K562 (cell line): ENCODE results near the gene CCDC194. TPM values are rescaled to one million over a fixed set of nuclear protein-coding genes. Genes with fewer than 3 reads are reported as not detected.

Experiments used
- BACH1 ChIP-seq: fragments of 200-800 bp; sonication (Bioruptor generic); IDR thresholded peaks from 2 replicates; pipeline ENCODE4 v1.6.1; 2016; ENCODE audit warnings: missing genetic modification characterization, missing compliant biosample characterization
- FOS ChIP-seq: IDR thresholded peaks from 3 replicates; pipeline ENCODE4 v1.6.1; 2011; ENCODE audit not compliant: insufficient read length; ENCODE audit errors: extremely low read depth
- HEY1 ChIP-seq: fragments of 250-450 bp; sonication (Bioruptor Pico); IDR thresholded peaks from 2 replicates; pipeline ENCODE4 v1.5.0; 2020; ENCODE audit warnings: mild to moderate bottlenecking, moderate library complexity, borderline replicate concordance
- LARP7 ChIP-seq: fragments of 450-650 bp; IDR thresholded peaks from 2 replicates; pipeline ENCODE4 v1.6.1; 2016
- MED1 ChIP-seq: sonication (generic); formaldehyde crosslinking; IDR thresholded peaks from 2 replicates; pipeline ENCODE4 v1.8.1; 2023; ENCODE audit warnings: missing genetic modification reagents, borderline replicate concordance
- MEF2A ChIP-seq: IDR thresholded peaks from 2 replicates; pipeline ENCODE4 v1.6.1; 2011; ENCODE audit warnings: low read depth, mild to moderate bottlenecking, low read length, moderate library complexity; ENCODE audit not compliant: control insufficient read depth
- MYNN ChIP-seq, 2 experiments: sonication (generic); formaldehyde crosslinking in 1 of 2; IDR thresholded peaks; 2 replicates each; pipeline versions ENCODE4 v1.5.0 to v1.6.1; 2016 to 2020; ENCODE audit warnings: antibody characterized with exemption in 1 of 2, missing genetic modification reagents in 1 of 2
- NCOA4 ChIP-seq: fragments of 450-650 bp; IDR thresholded peaks from 2 replicates; pipeline ENCODE4 v1.6.1; 2018; ENCODE audit warnings: mild to moderate bottlenecking; ENCODE audit not compliant: partially characterized antibody
- NFE2 ChIP-seq: IDR thresholded peaks from 2 replicates; pipeline ENCODE4 v1.6.1; 2014; ENCODE audit warnings: antibody characterized with exemption, low read depth
- NFRKB ChIP-seq: fragments of 450-650 bp; IDR thresholded peaks from 2 replicates; pipeline ENCODE4 v1.6.1; 2016; ENCODE audit warnings: low read depth
- NFYB ChIP-seq: IDR thresholded peaks from 2 replicates; pipeline ENCODE4 v1.6.1; 2011; ENCODE audit warnings: mild to moderate bottlenecking, moderate library complexity; ENCODE audit not compliant: insufficient read length; ENCODE audit errors: extremely low read depth
- ZNF217 ChIP-seq: sonication (generic); formaldehyde crosslinking; IDR thresholded peaks from 2 replicates; pipeline ENCODE4 v1.8.0; 2022; ENCODE audit warnings: mild to moderate bottlenecking, missing genetic modification reagents
- ZNF707 ChIP-seq: fragments of 250-450 bp; sonication (Bioruptor Pico); conservative IDR thresholded peaks from 2 replicates; pipeline ENCODE4 v1.8.0; 2022; ENCODE audit warnings: inconsistent platforms, mild to moderate bottlenecking, moderate library complexity
- polyA plus RNA-seq, 8 experiments: library from polyadenylated mRNA; depleted of rRNA in 4 of 8; stranded (reverse) in 5 of 8; unstranded in 3 of 8; fragments of >200 nt; fragmentation: Nextera tagmentation in 2 of 8; fragmentation: Illumina TruSeq in 1 of 8; extraction: Ambion mirVana in 2 of 8; extraction: Trizol in 1 of 8; gene quantifications; 2 replicates each; pipeline versions ENCODE4 v1.2.1 to v1.2.3, GENCODE V29; 2011 to 2014; ENCODE audit warnings: inconsistent platforms in 1 of 8, missing spikeins in 1 of 8
- total RNA-seq, 7 experiments: library from RNA; depleted of rRNA in 6 of 7; stranded (reverse); fragments of >200 nt in 6 of 7; fragmentation: Illumina TruSeq in 2 of 7; extraction: Trizol in 2 of 7; gene quantifications; 2 replicates each; pipeline versions ENCODE4 v1.2.1 to v1.2.3, GENCODE V29; 2011 to 2021; ENCODE audit warnings: low replicate concordance in 1 of 7
- TF ChIP-seq, protein P1 (sequence below): IDR thresholded peaks from 2 replicates; pipeline ENCODE4 v1.6.1; 2011; ENCODE audit warnings: borderline replicate concordance, low read depth, mild to moderate bottlenecking, moderate library complexity, low read length; ENCODE audit not compliant: insufficient read depth, poor library complexity, severe bottlenecking
- TF ChIP-seq, protein P2 (sequence below): sonication (generic); formaldehyde crosslinking; IDR thresholded peaks from 2 replicates; pipeline ENCODE4 v1.8.1; 2022; ENCODE audit warnings: missing genetic modification reagents
- TF ChIP-seq, protein P3 (sequence below): fragments of 450-650 bp; conservative IDR thresholded peaks from 2 replicates; pipeline ENCODE4 v1.6.1; 2016; ENCODE audit warnings: missing genetic modification characterization, low read depth, mild to moderate bottlenecking, control low read depth, missing compliant biosample characterization
- TF ChIP-seq, protein P4 (sequence below): IDR thresholded peaks from 2 replicates; pipeline ENCODE4 v1.6.1; 2012; ENCODE audit warnings: low read depth, low read length, improper control_type of control experiment, borderline replicate concordance
- TF ChIP-seq, protein P5 (sequence below): fragments of 450-650 bp; formaldehyde crosslinking; IDR thresholded peaks from 2 replicates; pipeline ENCODE4 v1.4.0; 2022; ENCODE audit warnings: mild to moderate bottlenecking, moderate library complexity

Gene CCDC194
- total and polyA plus RNA-seq, 9 of the 15 experiments (the other 6 are each of a cell fraction or from before 2014, with no cell fraction given), result 0.13 to 1.3 (median 0.39) TPM; not detected in 3

DNA sequence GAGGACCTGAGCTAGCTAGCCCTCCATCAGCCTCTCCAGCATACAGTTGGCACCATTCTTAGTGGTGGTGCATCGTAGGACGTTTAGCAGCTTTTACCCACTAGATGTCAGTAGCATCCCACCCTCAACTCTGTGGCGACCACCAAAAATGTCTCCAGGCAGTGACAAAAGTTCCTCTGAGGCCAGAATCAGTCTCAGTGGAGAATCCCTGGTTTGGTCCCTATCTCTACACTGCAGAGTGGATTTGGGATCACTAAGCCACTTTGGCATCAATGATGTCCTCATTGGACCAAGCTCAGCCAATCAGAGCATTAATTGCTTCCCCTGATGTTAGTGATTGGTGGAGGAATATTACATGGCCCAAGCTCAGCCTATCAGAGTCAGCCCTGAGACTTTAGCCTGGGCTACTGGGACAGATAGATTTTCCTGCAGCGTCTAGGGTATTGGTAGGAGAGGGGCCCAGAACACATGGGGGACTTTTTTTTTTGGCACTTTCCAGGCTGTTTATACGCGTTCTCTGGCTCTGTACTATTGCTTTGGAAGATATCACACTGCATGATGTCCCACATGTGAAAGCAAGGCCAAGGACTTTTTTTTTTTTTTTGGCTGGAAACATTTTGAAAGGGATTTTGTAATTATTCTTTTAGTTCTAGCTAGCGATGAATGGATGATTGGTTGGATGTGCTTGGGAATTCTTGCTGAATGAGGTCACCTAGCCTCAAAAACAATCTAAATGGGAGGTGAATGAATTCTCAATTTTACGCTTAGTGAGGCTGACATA, 47.4 kb upstream of the CCDC194 start (continued):
- TF ChIP-seq NFYB (peak; percentile 88), ZNF217 (CRISPR knock-in tag) (no peak), ZNF707 (CRISPR knock-in tag) (no peak), MED1 (CRISPR knock-in tag) (no peak), BACH1 (no peak), MEF2A (no peak), LARP7 (no peak), FOS (peak; percentile 56), NFRKB (no peak), NFE2 (no peak), HEY1 (CRISPR knock-in tag) (no peak), NCOA4 (no peak), MYNN (IDR thresholded peaks at IDR 0.05) (no peak), MYNN (CRISPR knock-in tag; IDR thresholded peaks at IDR 0.05) (no peak)
- TF ChIP-seq, protein P1, sequence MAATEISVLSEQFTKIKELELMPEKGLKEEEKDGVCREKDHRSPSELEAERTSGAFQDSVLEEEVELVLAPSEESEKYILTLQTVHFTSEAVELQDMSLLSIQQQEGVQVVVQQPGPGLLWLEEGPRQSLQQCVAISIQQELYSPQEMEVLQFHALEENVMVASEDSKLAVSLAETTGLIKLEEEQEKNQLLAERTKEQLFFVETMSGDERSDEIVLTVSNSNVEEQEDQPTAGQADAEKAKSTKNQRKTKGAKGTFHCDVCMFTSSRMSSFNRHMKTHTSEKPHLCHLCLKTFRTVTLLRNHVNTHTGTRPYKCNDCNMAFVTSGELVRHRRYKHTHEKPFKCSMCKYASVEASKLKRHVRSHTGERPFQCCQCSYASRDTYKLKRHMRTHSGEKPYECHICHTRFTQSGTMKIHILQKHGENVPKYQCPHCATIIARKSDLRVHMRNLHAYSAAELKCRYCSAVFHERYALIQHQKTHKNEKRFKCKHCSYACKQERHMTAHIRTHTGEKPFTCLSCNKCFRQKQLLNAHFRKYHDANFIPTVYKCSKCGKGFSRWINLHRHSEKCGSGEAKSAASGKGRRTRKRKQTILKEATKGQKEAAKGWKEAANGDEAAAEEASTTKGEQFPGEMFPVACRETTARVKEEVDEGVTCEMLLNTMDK, result no peak
- TF ChIP-seq, protein P2, sequence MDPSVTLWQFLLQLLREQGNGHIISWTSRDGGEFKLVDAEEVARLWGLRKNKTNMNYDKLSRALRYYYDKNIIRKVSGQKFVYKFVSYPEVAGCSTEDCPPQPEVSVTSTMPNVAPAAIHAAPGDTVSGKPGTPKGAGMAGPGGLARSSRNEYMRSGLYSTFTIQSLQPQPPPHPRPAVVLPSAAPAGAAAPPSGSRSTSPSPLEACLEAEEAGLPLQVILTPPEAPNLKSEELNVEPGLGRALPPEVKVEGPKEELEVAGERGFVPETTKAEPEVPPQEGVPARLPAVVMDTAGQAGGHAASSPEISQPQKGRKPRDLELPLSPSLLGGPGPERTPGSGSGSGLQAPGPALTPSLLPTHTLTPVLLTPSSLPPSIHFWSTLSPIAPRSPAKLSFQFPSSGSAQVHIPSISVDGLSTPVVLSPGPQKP, result no peak
- TF ChIP-seq, protein P3, sequence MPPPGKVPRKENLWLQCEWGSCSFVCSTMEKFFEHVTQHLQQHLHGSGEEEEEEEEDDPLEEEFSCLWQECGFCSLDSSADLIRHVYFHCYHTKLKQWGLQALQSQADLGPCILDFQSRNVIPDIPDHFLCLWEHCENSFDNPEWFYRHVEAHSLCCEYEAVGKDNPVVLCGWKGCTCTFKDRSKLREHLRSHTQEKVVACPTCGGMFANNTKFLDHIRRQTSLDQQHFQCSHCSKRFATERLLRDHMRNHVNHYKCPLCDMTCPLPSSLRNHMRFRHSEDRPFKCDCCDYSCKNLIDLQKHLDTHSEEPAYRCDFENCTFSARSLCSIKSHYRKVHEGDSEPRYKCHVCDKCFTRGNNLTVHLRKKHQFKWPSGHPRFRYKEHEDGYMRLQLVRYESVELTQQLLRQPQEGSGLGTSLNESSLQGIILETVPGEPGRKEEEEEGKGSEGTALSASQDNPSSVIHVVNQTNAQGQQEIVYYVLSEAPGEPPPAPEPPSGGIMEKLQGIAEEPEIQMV, result no peak
- TF ChIP-seq, protein P4, sequence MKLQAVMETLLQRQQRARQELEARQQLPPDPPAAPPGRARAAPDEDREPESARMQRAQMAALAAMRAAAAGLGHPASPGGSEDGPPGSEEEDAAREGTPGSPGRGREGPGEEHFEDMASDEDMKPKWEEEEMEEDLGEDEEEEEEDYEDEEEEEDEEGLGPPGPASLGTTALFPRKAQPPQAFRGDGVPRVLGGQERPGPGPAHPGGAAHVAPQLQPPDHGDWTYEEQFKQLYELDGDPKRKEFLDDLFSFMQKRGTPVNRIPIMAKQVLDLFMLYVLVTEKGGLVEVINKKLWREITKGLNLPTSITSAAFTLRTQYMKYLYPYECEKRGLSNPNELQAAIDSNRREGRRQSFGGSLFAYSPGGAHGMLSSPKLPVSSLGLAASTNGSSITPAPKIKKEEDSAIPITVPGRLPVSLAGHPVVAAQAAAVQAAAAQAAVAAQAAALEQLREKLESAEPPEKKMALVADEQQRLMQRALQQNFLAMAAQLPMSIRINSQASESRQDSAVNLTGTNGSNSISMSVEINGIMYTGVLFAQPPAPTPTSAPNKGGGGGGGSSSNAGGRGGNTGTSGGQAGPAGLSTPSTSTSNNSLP, result no peak
- TF ChIP-seq, protein P5, sequence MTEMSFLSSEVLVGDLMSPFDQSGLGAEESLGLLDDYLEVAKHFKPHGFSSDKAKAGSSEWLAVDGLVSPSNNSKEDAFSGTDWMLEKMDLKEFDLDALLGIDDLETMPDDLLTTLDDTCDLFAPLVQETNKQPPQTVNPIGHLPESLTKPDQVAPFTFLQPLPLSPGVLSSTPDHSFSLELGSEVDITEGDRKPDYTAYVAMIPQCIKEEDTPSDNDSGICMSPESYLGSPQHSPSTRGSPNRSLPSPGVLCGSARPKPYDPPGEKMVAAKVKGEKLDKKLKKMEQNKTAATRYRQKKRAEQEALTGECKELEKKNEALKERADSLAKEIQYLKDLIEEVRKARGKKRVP (CRISPR knock-in tag), result no peak
